Measurements from ENCODE around the gene USP17L29.
"Not testable (repeated sequence)": the region's sequence is repeated elsewhere in the genome, so short reads cannot be mapped to it uniquely, and the experiment has no call there.

GRCh38 chr4:9381012-9381534 lies 27.6 kb downstream of the USP17L29 start:
- TF ChIP-seq CTCF (IDR thresholded peaks at IDR 0.05; ENCODE audit: insufficient read depth, low read length); GABPA (IDR thresholded peaks at IDR 0.05; ENCODE audit: low read depth); REST (IDR thresholded peaks at IDR 0.05; ENCODE audit: insufficient replicate concordance, low read depth): not testable (repeated sequence)

Data from HL-60 (cell line).